ENCODE measurements around the gene DOK3. TPM values are rescaled to one million over a fixed set of nuclear protein-coding genes. Genes with fewer than 3 reads are reported as not detected.
A peak's percentile ranks its signal among the peaks of the same experiment; 100 is the strongest.

The DOK3 gene
- total RNA-seq, 1 experiment from 2014 or later = 6.0 TPM

DNA sequence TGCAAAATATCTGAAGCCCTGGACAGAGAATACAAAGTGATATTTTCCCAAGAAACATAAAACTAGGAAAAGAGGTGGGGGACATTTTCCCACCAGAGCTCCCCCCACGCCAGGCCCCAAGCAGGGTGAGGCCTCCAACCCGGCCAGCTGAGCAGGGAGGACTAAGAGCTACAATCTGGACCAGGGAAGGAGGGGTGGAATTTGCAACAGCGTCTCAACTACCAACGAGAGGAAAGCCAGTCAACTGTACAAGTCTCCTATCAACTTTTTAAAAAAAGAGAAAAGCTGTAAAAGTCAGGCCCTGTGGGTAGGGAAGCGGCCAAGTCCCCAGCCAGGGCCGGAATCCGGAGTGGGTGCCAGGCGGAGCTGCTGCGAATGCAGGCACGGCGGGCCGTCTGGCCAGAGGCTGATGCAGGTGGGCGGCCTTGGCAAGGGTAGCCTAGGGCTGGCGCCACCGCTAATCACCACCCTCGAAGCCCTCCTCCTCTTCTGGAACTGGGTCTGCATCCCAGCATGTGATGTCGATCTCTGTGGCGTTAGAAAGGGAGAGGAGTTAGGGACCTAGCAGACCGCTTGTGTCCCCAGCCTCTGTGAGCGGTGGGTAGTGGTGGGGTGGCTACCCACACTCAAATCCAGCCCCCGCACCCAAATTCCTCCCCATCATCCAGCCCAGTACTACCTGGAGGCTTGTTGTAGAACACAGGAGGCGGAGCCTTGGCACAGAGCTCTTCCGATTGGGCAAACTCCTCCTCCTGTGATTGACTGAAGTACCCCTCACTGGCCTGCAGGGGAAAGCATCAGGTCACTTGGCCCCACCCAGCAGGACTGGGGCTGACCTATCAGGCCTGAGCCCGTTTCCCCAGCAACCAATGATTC lies 52.4 kb downstream of the DOK3 start:
- TF ChIP-seq, protein P1, sequence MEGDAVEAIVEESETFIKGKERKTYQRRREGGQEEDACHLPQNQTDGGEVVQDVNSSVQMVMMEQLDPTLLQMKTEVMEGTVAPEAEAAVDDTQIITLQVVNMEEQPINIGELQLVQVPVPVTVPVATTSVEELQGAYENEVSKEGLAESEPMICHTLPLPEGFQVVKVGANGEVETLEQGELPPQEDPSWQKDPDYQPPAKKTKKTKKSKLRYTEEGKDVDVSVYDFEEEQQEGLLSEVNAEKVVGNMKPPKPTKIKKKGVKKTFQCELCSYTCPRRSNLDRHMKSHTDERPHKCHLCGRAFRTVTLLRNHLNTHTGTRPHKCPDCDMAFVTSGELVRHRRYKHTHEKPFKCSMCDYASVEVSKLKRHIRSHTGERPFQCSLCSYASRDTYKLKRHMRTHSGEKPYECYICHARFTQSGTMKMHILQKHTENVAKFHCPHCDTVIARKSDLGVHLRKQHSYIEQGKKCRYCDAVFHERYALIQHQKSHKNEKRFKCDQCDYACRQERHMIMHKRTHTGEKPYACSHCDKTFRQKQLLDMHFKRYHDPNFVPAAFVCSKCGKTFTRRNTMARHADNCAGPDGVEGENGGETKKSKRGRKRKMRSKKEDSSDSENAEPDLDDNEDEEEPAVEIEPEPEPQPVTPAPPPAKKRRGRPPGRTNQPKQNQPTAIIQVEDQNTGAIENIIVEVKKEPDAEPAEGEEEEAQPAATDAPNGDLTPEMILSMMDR (IDR thresholded peaks at IDR 0.05; ENCODE audit: unreplicated experiment) = peak; percentile 68
- H3K4me1 Mint-ChIP-seq (ENCODE audit: insufficient read depth, unreplicated experiment) = peaks cover 6% of the 10 kb centered on the region
- peaks cover 38% of the 10 kb centered on the region for H3K36me3 Mint-ChIP-seq (ENCODE audit: insufficient read depth, unreplicated experiment)
- no peak overlapping the region for H3K4me3 Mint-ChIP-seq (ENCODE audit: unreplicated experiment)
- no peaks in the 10 kb centered on the region for H3K27me3 Mint-ChIP-seq (ENCODE audit: insufficient read depth, unreplicated experiment)
- CTCF ChIA-PET = interaction anchor here (0.5 to 15.3 kb wide), 34 partner anchors 8 to 1421 kb away, joined by 3 to 277 read pairs (median 4); partner anchors contain the start of genes PFN3 and PRR7
- peak; percentile 99 for DNase-seq (ENCODE audit: unreplicated experiment)
- TSS peak; percentile 48 for BruUV-seq (replicated peaks)
- H3K27ac Mint-ChIP-seq (ENCODE audit: low read depth, unreplicated experiment) = no peak overlapping the region
- intact Hi-C loops (cut with micrococcal nuclease) = no loop called here
- POLR2A ChIA-PET = interaction anchor here (0.7 to 12.7 kb wide), 7 partner anchors 11 to 106 kb away, joined by 3 to 202 read pairs (median 4); partner anchors contain the start of genes LMAN2, PDLIM7, PFN3 and PRR7
- H3K9me3 Mint-ChIP-seq (ENCODE audit: unreplicated experiment) = no peaks in the 10 kb centered on the region

DNA sequence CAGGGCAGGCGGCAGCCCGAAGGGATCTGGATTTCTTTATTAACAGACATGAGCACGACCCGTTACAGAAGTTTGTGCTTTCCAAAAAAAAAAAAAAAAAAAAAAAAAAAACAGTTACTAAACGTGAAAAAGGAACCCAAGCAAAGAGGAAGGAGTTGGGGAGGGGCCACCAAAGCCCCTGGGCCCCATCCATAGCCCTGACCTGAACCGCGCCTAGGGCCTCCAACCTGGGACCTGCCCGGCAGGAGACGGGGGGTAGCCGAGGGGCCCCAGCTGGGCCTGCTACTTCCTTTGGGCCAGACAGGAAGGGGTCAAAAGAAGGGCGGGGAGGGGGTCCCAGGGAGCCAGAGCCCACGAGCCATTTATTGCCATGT lies 53.0 kb downstream of the DOK3 start:
- Mint-ChIP-seq H3K4me1 (ENCODE audit: insufficient read depth, unreplicated experiment) (peaks cover 6% of the 10 kb centered on the region), H3K27ac (ENCODE audit: low read depth, unreplicated experiment) (no peak overlapping the region), H3K4me3 (ENCODE audit: unreplicated experiment) (peak overlapping the region; percentile 70), H3K9me3 (ENCODE audit: unreplicated experiment) (no peaks in the 10 kb centered on the region), H3K27me3 (ENCODE audit: insufficient read depth, unreplicated experiment) (no peaks in the 10 kb centered on the region), H3K36me3 (ENCODE audit: insufficient read depth, unreplicated experiment) (peaks cover 41% of the 10 kb centered on the region)
- ChIA-PET POLR2A (interaction anchor here (1.4 to 12.7 kb wide), 3 partner anchors 11 to 53 kb away, joined by 9 to 202 read pairs (median 44); partner anchors contain the start of genes PDLIM7, PFN3 and PRR7), CTCF (interaction anchor here (0.6 to 15.3 kb wide), 26 partner anchors 8 to 343 kb away, joined by 3 to 277 read pairs (median 6); partner anchors contain the start of genes PFN3 and PRR7)
- BruUV-seq (replicated peaks) = no TSS peak
- TF ChIP-seq, protein P1 (IDR thresholded peaks at IDR 0.05; ENCODE audit: unreplicated experiment) = no peak
- DNase-seq (ENCODE audit: unreplicated experiment) = no peak
- intact Hi-C loops (cut with micrococcal nuclease) = no loop called here

- no peaks in the 10 kb centered on the region for H3K27me3 Mint-ChIP-seq (ENCODE audit: insufficient read depth, unreplicated experiment)
- POLR2A ChIA-PET = interaction anchor here (0.7 to 12.7 kb wide), 22 partner anchors 7 to 919 kb away, joined by 3 to 202 read pairs (median 3); partner anchors contain the start of genes DDX41, GRK6, LMAN2 and PDLIM7
- peaks cover 6% of the 10 kb centered on the region for H3K4me1 Mint-ChIP-seq (ENCODE audit: insufficient read depth, unreplicated experiment)
- CTCF ChIA-PET = interaction anchor here (0.5 to 15.3 kb wide), 49 partner anchors 9 to 342 kb away, joined by 3 to 277 read pairs (median 6); partner anchors contain the start of genes F12, PDLIM7, PFN3 and PRR7
- H3K36me3 Mint-ChIP-seq (ENCODE audit: insufficient read depth, unreplicated experiment) = peaks cover 42% of the 10 kb centered on the region
- no peak overlapping the region for H3K27ac Mint-ChIP-seq (ENCODE audit: low read depth, unreplicated experiment)
- DNase-seq (ENCODE audit: unreplicated experiment) = peak; percentile 97
- no peaks in the 10 kb centered on the region for H3K9me3 Mint-ChIP-seq (ENCODE audit: unreplicated experiment)
- TF ChIP-seq, protein P1 (IDR thresholded peaks at IDR 0.05; ENCODE audit: unreplicated experiment) = peak; percentile 97
- peak overlapping the region; percentile 70 for H3K4me3 Mint-ChIP-seq (ENCODE audit: unreplicated experiment)
- BruUV-seq (replicated peaks) = TSS peak; percentile 82
- intact Hi-C loops (cut with micrococcal nuclease) = loop anchor here (1.0 to 2.0 kb wide), 4 partner anchors 41 to 147 kb away; partner anchors contain the start of gene PDLIM7
Measured at GRCh38 chr5:177455661-177456590, 53.7 kb downstream of the DOK3 start.

Data from MCF 10A (cell line).